ENCODE results near the gene PREX1. TPM values are rescaled to one million over a fixed set of nuclear protein-coding genes. Genes with fewer than 3 reads are reported as not detected.
A peak's percentile ranks its signal among the peaks of the same experiment; 100 is the strongest.

The PREX1 gene
- total and polyA plus RNA-seq, 12 donors = 10.1 to 85.1 (median 42.9) TPM

GRCh38 chr20:48835390-48835789 lies 7.6 kb upstream of the PREX1 start:
- Histone ChIP-seq H3K4me1 (replicated peaks in 1 of 2) (peaks cover 14 to 24% of the 10 kb centered on the region in 2 donors), H3K27me3 (no peaks in the 10 kb centered on the region), H3K4me3 (no peak overlapping the region), H3K36me3 (replicated peaks in 1 of 2) (no peaks in the 10 kb centered on the region), H3K27ac (no peak overlapping the region), H3K9me3 (replicated peaks in 1 of 3) (no peaks in the 10 kb centered on the region)
- DNase-seq = no peak
- intact Hi-C loops (cut with DNase I) = no loop called here
- TF ChIP-seq CTCF (IDR thresholded peaks at IDR 0.05) (no peak), POLR2A (IDR thresholded peaks at IDR 0.05) (no peak)
- 82 to 93% (median 89%) methylated on average over 2 of the region's 2 CpGs for WGBS, 4 donors

- H3K4me3 ChIP-seq = no peak overlapping the region
- H3K27me3 ChIP-seq = no peaks in the 10 kb centered on the region
- no peaks in the 10 kb centered on the region for H3K36me3 ChIP-seq (replicated peaks in 1 of 2)
- no peaks in the 10 kb centered on the region for H3K9me3 ChIP-seq (replicated peaks in 1 of 3)
- peaks cover 14 to 24% of the 10 kb centered on the region in 2 donors for H3K4me1 ChIP-seq (replicated peaks in 1 of 2)
- 49 to 78% (median 66%) methylated on average over 2 of the region's 2 CpGs for WGBS, 4 donors
- TF ChIP-seq CTCF (IDR thresholded peaks at IDR 0.05) (no peak), POLR2A (IDR thresholded peaks at IDR 0.05) (no peak)
- no peak for DNase-seq
- intact Hi-C loops (cut with DNase I) = no loop called here
- no peak overlapping the region for H3K27ac ChIP-seq
Observed at GRCh38 chr20:48834278-48834677, 6.5 kb upstream of the PREX1 start.

- no peaks in the 10 kb centered on the region for H3K36me3 ChIP-seq (replicated peaks in 1 of 2)
- DNase-seq = peak in 1 of 7 donors; percentile 32
- no peaks in the 10 kb centered on the region for H3K9me3 ChIP-seq (replicated peaks in 1 of 3)
- H3K4me1 ChIP-seq (replicated peaks in 1 of 2) = peaks cover 14 to 30% of the 10 kb centered on the region in 2 donors
- intact Hi-C loops (cut with DNase I) = no loop called here
- peak overlapping the region in 3 of 5 donors; percentile 52 to 81 (median 65) for H3K27ac ChIP-seq
- no peak overlapping the region for H3K4me3 ChIP-seq
- TF ChIP-seq POLR2A (IDR thresholded peaks at IDR 0.05) (no peak), CTCF (IDR thresholded peaks at IDR 0.05) (no peak)
- 67 to 76% (median 69%) methylated on average over 3 of the region's 3 CpGs for WGBS, 4 donors
- no peaks in the 10 kb centered on the region for H3K27me3 ChIP-seq
Observed at GRCh38 chr20:48832405-48832730, 4.6 kb upstream of the PREX1 start.

- H3K4me1 ChIP-seq (replicated peaks in 1 of 2) = peaks cover 14 to 30% of the 10 kb centered on the region in 2 donors
- no peaks in the 10 kb centered on the region for H3K36me3 ChIP-seq (replicated peaks in 1 of 2)
- H3K9me3 ChIP-seq (replicated peaks in 1 of 3) = no peaks in the 10 kb centered on the region
- 10 to 17% (median 13%) methylated on average over 7 of the region's 7 CpGs for WGBS, 4 donors
- intact Hi-C loops (cut with DNase I) = no loop called here
- TF ChIP-seq POLR2A (IDR thresholded peaks at IDR 0.05) (no peak), CTCF (IDR thresholded peaks at IDR 0.05) (no peak)
- peak; percentile 85 to 93 (median 91) for DNase-seq
- no peak overlapping the region for H3K4me3 ChIP-seq
- H3K27me3 ChIP-seq = no peaks in the 10 kb centered on the region
- peak overlapping the region in 3 of 5 donors; percentile 52 to 81 (median 65) for H3K27ac ChIP-seq
Observed at GRCh38 chr20:48831718-48832404, 4.1 kb upstream of the PREX1 start.

All from adrenal gland (tissue), 12 donors.